CD4-positive, alpha-beta T cell treated with Interleukin-15 for 1 hour (primary cell): ENCODE results near the gene LRRC55.
"Not testable (repeated sequence)": the region's sequence is repeated elsewhere in the genome, so short reads cannot be mapped to it uniquely, and the experiment has no call there.

ENCODE experiments used
- DNase-seq: peaks from one replicate; pipeline ENCODE4 v3.0.0-alpha.2; 2020

Gene LRRC55

GRCh38 chr11:57162179-57162898, 19.4 kb upstream of the LRRC55 start:
- no peak for DNase-seq

GRCh38 chr11:57163160-57163868, 18.4 kb upstream of the LRRC55 start:
- DNase-seq = no peak

- DNase-seq = no peak
Observed at GRCh38 chr11:57164317-57164716, 17.4 kb upstream of the LRRC55 start.

- no peak for DNase-seq
Observed at GRCh38 chr11:57167125-57167846, 14.5 kb upstream of the LRRC55 start.

- not testable (repeated sequence) for DNase-seq
Observed at GRCh38 chr11:57169732-57170313, 11.9 kb upstream of the LRRC55 start.

GRCh38 chr11:57172031-57172430, 9.7 kb upstream of the LRRC55 start:
- no peak for DNase-seq

- DNase-seq = no peak
Observed at GRCh38 chr11:57174656-57175055, 7.1 kb upstream of the LRRC55 start.

- no peak for DNase-seq
Observed at GRCh38 chr11:57175478-57175877, 6.3 kb upstream of the LRRC55 start.

GRCh38 chr11:57178334-57178733, 3.4 kb upstream of the LRRC55 start:
- DNase-seq = no peak

- DNase-seq = no peak
Observed at GRCh38 chr11:57179681-57180080, 2.1 kb upstream of the LRRC55 start.

- no peak for DNase-seq
Observed at GRCh38 chr11:57180081-57180561, 1.6 kb upstream of the LRRC55 start.

- DNase-seq = no peak
Observed at GRCh38 chr11:57180964-57181363, 789 bp upstream of the LRRC55 start.

GRCh38 chr11:57182896-57183295, 1.1 kb downstream of the LRRC55 start:
- no peak for DNase-seq

- DNase-seq = no peak
Observed at GRCh38 chr11:57190548-57190947, 8.8 kb downstream of the LRRC55 start.

GRCh38 chr11:57191311-57192219, 9.8 kb downstream of the LRRC55 start:
- DNase-seq = no peak

GRCh38 chr11:57192316-57192715, 10.6 kb downstream of the LRRC55 start:
- no peak for DNase-seq

GRCh38 chr11:57196596-57196995, 14.8 kb downstream of the LRRC55 start:
- no peak for DNase-seq

GRCh38 chr11:57197762-57198161, 16.0 kb downstream of the LRRC55 start:
- DNase-seq = no peak

GRCh38 chr11:57199330-57199729, 17.6 kb downstream of the LRRC55 start:
- DNase-seq = no peak

GRCh38 chr11:57200917-57201316, 19.2 kb downstream of the LRRC55 start:
- no peak for DNase-seq

- no peak for DNase-seq
Observed at GRCh38 chr11:57202281-57202680, 20.5 kb downstream of the LRRC55 start.

GRCh38 chr11:57203359-57203758, 21.6 kb downstream of the LRRC55 start:
- no peak for DNase-seq
